Measurements from ENCODE around the gene AKNAD1.
"Not testable (repeated sequence)": the region's sequence is repeated elsewhere in the genome, so short reads cannot be mapped to it uniquely, and the experiment has no call there.

AKNAD1 gene

GRCh38 chr1:108781575-108781944 is 75.3 kb downstream of the AKNAD1 start:
- not testable (repeated sequence) for DNase-seq

GRCh38 chr1:108780937-108781574 is 75.8 kb downstream of the AKNAD1 start:
- DNase-seq: no peak

GRCh38 chr1:108779455-108779854 is 77.4 kb downstream of the AKNAD1 start:
- no peak for DNase-seq

GRCh38 chr1:108777839-108778238 is 79.1 kb downstream of the AKNAD1 start:
- DNase-seq: no peak

GRCh38 chr1:108767708-108768107 is 89.2 kb downstream of the AKNAD1 start:
- no peak for DNase-seq

GRCh38 chr1:108767115-108767514 is 89.8 kb downstream of the AKNAD1 start:
- DNase-seq: no peak
